ENCODE measurements around the gene TMEM100.
A peak's percentile ranks its signal among the peaks of the same experiment; 100 is the strongest.

TMEM100 gene

DNA sequence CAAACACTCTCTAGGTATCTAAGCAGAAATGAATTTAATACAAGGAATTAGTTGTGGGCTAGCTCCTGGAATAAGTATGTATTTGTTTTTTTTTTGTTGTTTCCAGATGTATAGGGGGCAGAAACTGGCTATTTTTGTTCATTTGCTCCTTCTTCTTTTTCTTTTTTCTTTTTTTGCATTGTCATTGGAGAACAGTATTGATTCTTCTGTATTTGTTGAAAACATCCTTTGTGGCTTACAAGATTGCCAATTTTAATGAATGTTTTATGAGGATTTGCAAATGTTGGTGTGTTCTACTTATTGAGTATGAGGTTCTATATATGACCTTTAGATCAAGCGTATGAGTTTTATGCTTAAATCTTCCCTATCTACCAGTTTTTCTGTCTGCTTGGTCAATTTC is 22.6 kb upstream of the TMEM100 start:
- H3K4me3 ChIP-seq (ENCODE audit: low read depth, low read length) = no peak overlapping the region
- TF ChIP-seq, protein P1, sequence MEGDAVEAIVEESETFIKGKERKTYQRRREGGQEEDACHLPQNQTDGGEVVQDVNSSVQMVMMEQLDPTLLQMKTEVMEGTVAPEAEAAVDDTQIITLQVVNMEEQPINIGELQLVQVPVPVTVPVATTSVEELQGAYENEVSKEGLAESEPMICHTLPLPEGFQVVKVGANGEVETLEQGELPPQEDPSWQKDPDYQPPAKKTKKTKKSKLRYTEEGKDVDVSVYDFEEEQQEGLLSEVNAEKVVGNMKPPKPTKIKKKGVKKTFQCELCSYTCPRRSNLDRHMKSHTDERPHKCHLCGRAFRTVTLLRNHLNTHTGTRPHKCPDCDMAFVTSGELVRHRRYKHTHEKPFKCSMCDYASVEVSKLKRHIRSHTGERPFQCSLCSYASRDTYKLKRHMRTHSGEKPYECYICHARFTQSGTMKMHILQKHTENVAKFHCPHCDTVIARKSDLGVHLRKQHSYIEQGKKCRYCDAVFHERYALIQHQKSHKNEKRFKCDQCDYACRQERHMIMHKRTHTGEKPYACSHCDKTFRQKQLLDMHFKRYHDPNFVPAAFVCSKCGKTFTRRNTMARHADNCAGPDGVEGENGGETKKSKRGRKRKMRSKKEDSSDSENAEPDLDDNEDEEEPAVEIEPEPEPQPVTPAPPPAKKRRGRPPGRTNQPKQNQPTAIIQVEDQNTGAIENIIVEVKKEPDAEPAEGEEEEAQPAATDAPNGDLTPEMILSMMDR (conservative IDR thresholded peaks at IDR 0.05; ENCODE audit: low read depth, low read length) = no peak
- no peak for DNase-seq (ENCODE audit: low read depth)

DNA sequence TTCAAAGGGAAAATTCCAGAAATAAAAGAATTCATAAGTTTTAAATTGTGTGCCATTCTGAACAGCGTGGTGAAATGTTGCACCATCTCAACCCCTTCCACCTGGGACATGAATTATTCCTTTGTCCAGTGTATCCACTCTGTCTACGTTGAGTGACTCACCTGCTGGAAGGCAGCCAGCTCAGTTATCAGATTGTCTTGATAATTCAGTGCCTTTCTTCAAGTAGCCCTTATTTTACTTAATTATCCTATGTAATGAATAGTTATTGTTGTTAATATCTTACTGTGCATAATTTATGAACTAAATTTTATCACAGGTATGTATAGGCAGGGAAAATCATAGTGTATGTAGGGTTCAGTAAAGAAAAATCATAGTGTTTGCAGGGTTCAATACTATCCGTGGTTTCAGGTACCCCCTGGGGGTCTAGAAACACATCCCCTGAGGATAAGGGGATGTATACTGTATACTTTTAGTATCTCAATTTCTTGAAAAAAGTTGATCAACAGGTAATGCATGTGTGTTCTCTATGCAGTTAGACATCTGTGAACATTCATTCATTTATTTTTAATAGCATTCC is 20.5 kb upstream of the TMEM100 start:
- TF ChIP-seq, protein P1 (conservative IDR thresholded peaks at IDR 0.05; ENCODE audit: low read depth, low read length) = no peak
- peak; percentile 15 for DNase-seq (ENCODE audit: low read depth)
- no peak overlapping the region for H3K4me3 ChIP-seq (ENCODE audit: low read depth, low read length)

DNA sequence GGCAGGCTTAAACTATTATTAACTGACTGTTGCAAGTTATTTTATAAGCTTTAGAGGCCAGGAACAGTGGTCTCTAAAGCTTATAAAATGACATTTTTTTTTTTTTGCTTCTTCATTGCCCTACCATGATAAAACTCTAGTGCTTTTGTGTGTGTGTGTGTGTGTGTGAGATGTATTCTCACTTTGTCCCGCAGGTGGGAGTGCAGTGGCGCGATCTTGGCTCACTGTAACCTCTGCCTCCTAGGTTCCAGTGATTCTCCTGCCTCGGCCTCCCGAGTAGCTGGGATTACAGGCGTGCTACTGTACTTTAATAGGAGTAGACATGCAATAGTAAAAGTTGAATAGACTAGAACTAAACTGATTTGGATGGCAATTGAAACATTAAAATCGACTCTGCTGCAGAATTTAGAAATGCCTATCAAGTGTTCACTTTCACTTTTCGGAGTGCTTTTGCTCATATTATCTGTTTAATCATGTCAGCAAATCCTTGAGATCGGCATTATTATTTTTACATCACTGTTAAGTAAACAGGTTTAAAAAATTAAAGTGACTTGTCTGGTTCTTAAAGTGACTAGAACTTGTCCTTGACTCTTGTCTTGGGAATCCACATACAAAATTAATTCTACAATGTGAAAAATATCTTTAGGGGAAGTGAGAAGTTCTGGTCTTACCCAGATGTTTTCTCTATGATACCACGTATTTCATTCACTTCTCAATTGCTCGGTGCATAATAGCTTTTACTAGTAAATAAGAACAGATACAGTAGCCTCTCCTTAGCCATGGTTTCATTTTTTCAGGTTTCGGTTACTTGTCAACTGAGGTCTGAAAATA is 19.8 kb upstream of the TMEM100 start:
- TF ChIP-seq, protein P1 (conservative IDR thresholded peaks at IDR 0.05; ENCODE audit: low read depth, low read length) = no peak
- no peak overlapping the region for H3K4me3 ChIP-seq (ENCODE audit: low read depth, low read length)
- DNase-seq (ENCODE audit: low read depth) = no peak

DNA sequence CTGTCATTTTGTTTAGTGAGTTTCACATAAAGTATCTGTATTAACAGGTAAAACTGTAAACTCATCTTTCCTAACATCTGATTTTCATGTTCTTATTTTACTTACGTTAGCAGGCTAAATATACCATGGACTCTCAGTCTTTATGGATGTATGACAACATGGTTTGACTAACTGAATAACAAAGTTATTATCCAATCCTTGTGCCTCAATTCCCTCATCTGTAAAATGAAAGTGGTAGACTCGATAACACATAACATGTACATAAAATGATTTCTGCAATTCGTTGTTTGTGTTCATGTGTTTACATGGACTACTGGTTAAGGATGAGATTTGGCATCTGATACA is 18.7 kb upstream of the TMEM100 start:
- TF ChIP-seq, protein P1 (conservative IDR thresholded peaks at IDR 0.05; ENCODE audit: low read depth, low read length) = no peak
- no peak for DNase-seq (ENCODE audit: low read depth)
- H3K4me3 ChIP-seq (ENCODE audit: low read depth, low read length) = no peak overlapping the region

DNA sequence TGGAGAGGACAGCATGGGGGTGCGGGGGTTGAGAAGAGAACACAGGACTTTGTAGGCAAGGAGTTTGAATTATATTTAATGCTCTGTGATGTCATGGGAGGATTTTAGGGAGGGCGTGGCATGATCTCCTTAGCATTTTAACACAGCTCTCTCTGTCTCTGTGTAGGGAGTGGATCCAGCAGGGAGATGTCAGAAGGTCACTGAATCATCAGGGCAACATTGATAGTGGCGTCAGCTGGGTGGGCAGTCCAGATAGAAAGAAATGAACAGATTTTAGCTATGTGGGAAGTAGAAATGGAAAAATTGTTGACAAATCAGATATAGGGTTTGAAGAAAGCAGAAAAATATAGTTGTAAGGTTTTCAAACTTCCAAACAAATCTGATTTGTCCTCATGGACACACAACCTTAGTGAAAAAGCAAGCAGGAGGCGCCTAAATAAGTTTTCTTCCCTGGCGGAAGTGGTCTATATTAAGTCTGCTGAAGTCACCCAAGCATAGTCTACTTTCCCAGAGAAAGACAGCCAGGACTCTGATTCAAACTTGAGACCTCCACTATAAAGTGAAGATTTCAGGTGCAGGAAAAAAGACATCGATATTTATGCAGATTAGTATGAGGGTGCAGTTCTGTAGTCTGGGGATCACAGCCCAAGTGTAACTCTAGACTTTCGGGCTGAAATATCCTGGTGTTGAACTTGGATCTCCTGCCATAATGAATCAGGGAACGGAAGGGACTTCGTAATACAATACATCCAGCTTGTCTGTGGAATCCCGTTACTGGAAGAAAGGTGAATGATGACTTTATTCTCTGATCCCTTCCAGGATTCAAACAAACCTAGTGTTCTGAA is 18.1 kb upstream of the TMEM100 start:
- no peak overlapping the region for H3K4me3 ChIP-seq (ENCODE audit: low read depth, low read length)
- TF ChIP-seq, protein P1 (conservative IDR thresholded peaks at IDR 0.05; ENCODE audit: low read depth, low read length) = no peak
- DNase-seq (ENCODE audit: low read depth) = no peak

DNA sequence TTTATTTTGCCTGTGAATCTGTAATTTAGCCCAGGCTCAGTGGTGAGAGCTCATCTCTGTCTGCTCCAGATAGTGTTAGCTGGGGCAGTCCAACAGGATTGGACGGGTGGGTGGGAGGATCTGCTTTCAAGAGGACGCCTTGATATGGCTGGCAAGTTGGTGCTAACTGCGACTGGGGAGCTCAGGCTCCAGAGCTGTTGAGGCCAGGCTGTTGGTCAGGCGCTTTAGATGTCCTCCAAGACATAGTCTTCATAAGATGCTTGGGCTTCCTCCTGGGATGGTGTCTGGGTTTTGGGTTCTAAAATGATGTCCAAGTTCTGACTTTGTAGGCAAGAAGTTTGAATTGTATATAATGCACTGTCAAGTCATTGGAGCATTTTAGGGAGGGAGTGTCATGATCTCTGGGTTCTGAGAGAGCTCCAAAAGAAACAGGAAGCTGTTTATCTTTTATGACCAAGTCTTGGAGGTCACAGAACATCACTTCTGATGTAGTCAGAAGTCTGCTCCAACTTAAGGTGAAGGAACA is 15.4 kb upstream of the TMEM100 start:
- no peak for DNase-seq (ENCODE audit: low read depth)
- TF ChIP-seq, protein P1 (conservative IDR thresholded peaks at IDR 0.05; ENCODE audit: low read depth, low read length) = no peak

More for the DNA sequence above, 15.4 kb upstream of the TMEM100 start:
- H3K4me3 ChIP-seq (ENCODE audit: low read depth, low read length) = no peak overlapping the region
